Neural progenitor cell (in vitro differentiated cells): ENCODE data around the gene TSC22D3. TPM values are rescaled to one million over a fixed set of nuclear protein-coding genes. Genes with fewer than 3 reads are reported as not detected.
"Not testable (repeated sequence)": the region's sequence is repeated elsewhere in the genome, so short reads cannot be mapped to it uniquely, and the experiment has no call there.

ENCODE experiments used
- DNase-seq: peaks from one replicate; pipeline ENCODE4 v3.0.0-alpha.2; 2016; ENCODE audit warnings: low spot score
- H2AFZ ChIP-seq: fragments of 200-600 bp; sonication (generic); replicated peaks from 2 replicates; pipeline ENCODE4 v1.6.1; 2016; ENCODE audit warnings: antibody characterized with exemption
- H3F3A ChIP-seq: fragments of 200-600 bp; sonication (generic); 2 replicates; pipeline ENCODE4 v1.6.1; 2016; ENCODE audit warnings: antibody characterized with exemption, low read depth
- H3K27ac ChIP-seq: fragments of 200-600 bp; sonication (generic); 2 replicates; pipeline ENCODE4 v1.5.1; 2016; ENCODE audit warnings: mild to moderate bottlenecking
- H3K27me3 ChIP-seq: fragments of 200-600 bp; sonication (generic); 2 replicates; pipeline ENCODE4 v1.6.1; 2016; ENCODE audit warnings: mild to moderate bottlenecking, moderate library complexity
- H3K36me3 ChIP-seq: fragments of 200-600 bp; sonication (generic); 2 replicates; pipeline ENCODE4 v1.5.1; 2016
- H3K4me1 ChIP-seq: fragments of 200-600 bp; sonication (generic); 2 replicates; pipeline ENCODE4 v1.6.1; 2016; ENCODE audit warnings: mixed run types
- H3K4me2 ChIP-seq: fragments of 200-600 bp; sonication (generic); 2 replicates; pipeline ENCODE4 v1.6.1; 2016
- H3K4me3 ChIP-seq: fragments of 200-600 bp; sonication (generic); 2 replicates; pipeline ENCODE4 v1.5.1; 2016
- H3K79me2 ChIP-seq: fragments of 200-600 bp; sonication (generic); 2 replicates; pipeline ENCODE4 v1.6.1; 2016; ENCODE audit warnings: low read depth
- H3K9ac ChIP-seq: fragments of 200-600 bp; sonication (generic); 2 replicates; pipeline ENCODE4 v1.6.1; 2016
- H3K9me3 ChIP-seq: fragments of 200-600 bp; sonication (generic); 2 replicates; pipeline ENCODE4 v1.5.1; 2016; ENCODE audit warnings: low read depth
- H4K20me1 ChIP-seq: fragments of 200-600 bp; sonication (generic); 2 replicates; pipeline ENCODE4 v1.6.1; 2016; ENCODE audit warnings: low read depth
- H3K27ac Mint-ChIP-seq: 3 replicates; pipeline ENCODE4 v1.8.0; 2021; ENCODE audit warnings: mixed read lengths
- H3K27me3 Mint-ChIP-seq: 2 replicates; pipeline ENCODE4 v1.8.0; 2022; ENCODE audit warnings: low read depth, mild to moderate bottlenecking, inconsistent platforms, moderate library complexity, mixed read lengths; ENCODE audit not compliant: insufficient read depth
- H3K36me3 Mint-ChIP-seq: 3 replicates; pipeline ENCODE4 v1.8.0; 2021; ENCODE audit warnings: mixed read lengths
- H3K4me1 Mint-ChIP-seq: 3 replicates; pipeline ENCODE4 v1.8.0; 2021; ENCODE audit warnings: mixed read lengths
- H3K4me3 Mint-ChIP-seq: 3 replicates; pipeline ENCODE4 v1.8.0; 2021; ENCODE audit warnings: mild to moderate bottlenecking, moderate library complexity, mixed read lengths
- H3K9me3 Mint-ChIP-seq: 3 replicates; pipeline ENCODE4 v1.8.0; 2020; ENCODE audit warnings: mixed read lengths
- EZH2 ChIP-seq: fragments of 200-600 bp; sonication (generic); IDR thresholded peaks from 2 replicates; pipeline ENCODE4 v1.6.1; 2017; ENCODE audit warnings: antibody characterized with exemption, mild to moderate bottlenecking, moderate library complexity
- EZH2phosphoT487 ChIP-seq: fragments of 200-600 bp; sonication (generic); IDR thresholded peaks from 2 replicates; pipeline ENCODE4 v1.6.1; 2017; ENCODE audit warnings: antibody characterized with exemption
- total RNA-seq: library from RNA; depleted of rRNA; stranded (reverse); fragments of >200 nt; gene quantifications from 2 replicates; pipeline ENCODE4 v1.2.3, GENCODE V29; 2015; ENCODE audit warnings: low replicate concordance
- TF ChIP-seq, protein P1 (sequence below): fragments of 200-600 bp; sonication (generic); IDR thresholded peaks from 2 replicates; pipeline ENCODE4 v1.5.1; 2017; ENCODE audit warnings: antibody characterized with exemption, mild to moderate bottlenecking

Gene TSC22D3
- total RNA-seq, 1 donor from 2014 or later: 44.9 TPM

DNA sequence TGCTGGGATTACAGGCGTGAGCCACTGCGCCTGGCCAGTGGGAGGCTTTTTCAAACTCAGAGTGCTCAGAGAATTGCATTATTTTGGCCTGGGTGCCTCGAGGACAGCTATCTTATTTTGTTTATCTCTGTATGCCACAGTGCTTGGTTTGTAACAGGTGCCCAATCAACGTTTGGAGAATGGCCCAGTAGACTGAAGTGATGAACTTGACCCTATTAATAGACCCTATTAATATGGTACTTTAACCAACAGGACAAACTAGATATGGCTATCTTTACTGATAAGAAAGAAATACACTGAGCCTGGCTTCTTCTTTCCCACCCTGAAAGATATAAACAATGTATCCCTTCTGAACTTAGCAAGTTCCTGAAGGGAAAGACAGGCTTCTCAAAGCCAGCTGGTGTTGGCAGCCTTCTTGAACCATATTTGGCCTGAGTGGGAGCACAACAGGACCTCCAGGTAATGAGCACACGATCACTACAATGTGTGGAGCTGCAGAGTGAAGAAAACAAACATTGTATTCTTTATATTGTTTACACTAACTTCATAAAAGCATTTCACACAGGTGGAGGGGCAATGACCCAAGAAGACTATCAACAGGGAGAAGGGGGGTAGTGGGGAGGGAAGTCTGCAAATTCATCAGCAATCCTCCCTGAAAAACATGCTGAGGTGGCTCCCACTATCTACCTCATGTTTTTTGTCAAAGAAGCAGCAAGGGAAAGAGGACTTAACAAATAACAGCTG lies 105.5 kb downstream of the TSC22D3 start:
- Mint-ChIP-seq H3K27ac (no peak overlapping the region), H3K9me3 (no peaks in the 10 kb centered on the region), H3K4me1 (peaks cover 26% of the 10 kb centered on the region), H3K36me3 (no peaks in the 10 kb centered on the region), H3K4me3 (no peak overlapping the region), H3K27me3 (peaks cover 4% of the 10 kb centered on the region)
- no peak overlapping the region for H3K9ac ChIP-seq
- no peak for DNase-seq
- H3K27me3 ChIP-seq: no peaks in the 10 kb centered on the region
- H3K4me2 ChIP-seq: no peak overlapping the region
- H3F3A ChIP-seq: peaks cover 6% of the 10 kb centered on the region
- no peaks in the 10 kb centered on the region for H3K79me2 ChIP-seq
- H3K9me3 ChIP-seq: no peaks in the 10 kb centered on the region
- no peak overlapping the region for H3K27ac ChIP-seq
- H2AFZ ChIP-seq: no peak overlapping the region
- H4K20me1 ChIP-seq: no peaks in the 10 kb centered on the region
- H3K36me3 ChIP-seq: no peaks in the 10 kb centered on the region
- TF ChIP-seq, protein P1, sequence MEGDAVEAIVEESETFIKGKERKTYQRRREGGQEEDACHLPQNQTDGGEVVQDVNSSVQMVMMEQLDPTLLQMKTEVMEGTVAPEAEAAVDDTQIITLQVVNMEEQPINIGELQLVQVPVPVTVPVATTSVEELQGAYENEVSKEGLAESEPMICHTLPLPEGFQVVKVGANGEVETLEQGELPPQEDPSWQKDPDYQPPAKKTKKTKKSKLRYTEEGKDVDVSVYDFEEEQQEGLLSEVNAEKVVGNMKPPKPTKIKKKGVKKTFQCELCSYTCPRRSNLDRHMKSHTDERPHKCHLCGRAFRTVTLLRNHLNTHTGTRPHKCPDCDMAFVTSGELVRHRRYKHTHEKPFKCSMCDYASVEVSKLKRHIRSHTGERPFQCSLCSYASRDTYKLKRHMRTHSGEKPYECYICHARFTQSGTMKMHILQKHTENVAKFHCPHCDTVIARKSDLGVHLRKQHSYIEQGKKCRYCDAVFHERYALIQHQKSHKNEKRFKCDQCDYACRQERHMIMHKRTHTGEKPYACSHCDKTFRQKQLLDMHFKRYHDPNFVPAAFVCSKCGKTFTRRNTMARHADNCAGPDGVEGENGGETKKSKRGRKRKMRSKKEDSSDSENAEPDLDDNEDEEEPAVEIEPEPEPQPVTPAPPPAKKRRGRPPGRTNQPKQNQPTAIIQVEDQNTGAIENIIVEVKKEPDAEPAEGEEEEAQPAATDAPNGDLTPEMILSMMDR: no peak
- TF ChIP-seq EZH2phosphoT487: no peak
- no peak for TF ChIP-seq EZH2
- H3K4me3 ChIP-seq: no peak overlapping the region
- no peaks in the 10 kb centered on the region for H3K4me1 ChIP-seq

- H2AFZ ChIP-seq: no peak overlapping the region
- Mint-ChIP-seq H3K4me1 (peaks cover 18% of the 10 kb centered on the region), H3K27me3 (peaks cover 2% of the 10 kb centered on the region), H3K36me3 (no peaks in the 10 kb centered on the region), H3K4me3 (no peak overlapping the region), H3K27ac (no peak overlapping the region), H3K9me3 (no peaks in the 10 kb centered on the region)
- H4K20me1 ChIP-seq: no peaks in the 10 kb centered on the region
- H3K4me2 ChIP-seq: no peak overlapping the region
- H3K27ac ChIP-seq: no peak overlapping the region
- DNase-seq: no peak
- H3K9ac ChIP-seq: no peak overlapping the region
- TF ChIP-seq, protein P1: no peak
- TF ChIP-seq EZH2phosphoT487 (no peak), EZH2 (no peak)
- H3F3A ChIP-seq: peaks cover 6% of the 10 kb centered on the region
- no peaks in the 10 kb centered on the region for H3K79me2 ChIP-seq
- no peaks in the 10 kb centered on the region for H3K4me1 ChIP-seq
- no peaks in the 10 kb centered on the region for H3K36me3 ChIP-seq
- no peaks in the 10 kb centered on the region for H3K9me3 ChIP-seq
- H3K4me3 ChIP-seq: no peak overlapping the region
- no peaks in the 10 kb centered on the region for H3K27me3 ChIP-seq
Measured at GRCh38 chrX:107669261-107669660, 106.3 kb downstream of the TSC22D3 start.

GRCh38 chrX:107668710-107669109 lies 106.9 kb downstream of the TSC22D3 start:
- not testable (repeated sequence) for DNase-seq, H3K27me3 ChIP-seq, H3K36me3 Mint-ChIP-seq, H3F3A ChIP-seq, H3K4me3 Mint-ChIP-seq, H3K27me3 Mint-ChIP-seq, H3K36me3 ChIP-seq, H2AFZ ChIP-seq, H3K79me2 ChIP-seq, H3K9me3 Mint-ChIP-seq, H3K9me3 ChIP-seq, H3K4me2 ChIP-seq, H3K4me1 ChIP-seq, H3K27ac Mint-ChIP-seq, H3K9ac ChIP-seq, H3K4me3 ChIP-seq, H3K27ac ChIP-seq, H4K20me1 ChIP-seq
- H3K4me1 Mint-ChIP-seq: peaks cover 14% of the 10 kb centered on the region

DNA sequence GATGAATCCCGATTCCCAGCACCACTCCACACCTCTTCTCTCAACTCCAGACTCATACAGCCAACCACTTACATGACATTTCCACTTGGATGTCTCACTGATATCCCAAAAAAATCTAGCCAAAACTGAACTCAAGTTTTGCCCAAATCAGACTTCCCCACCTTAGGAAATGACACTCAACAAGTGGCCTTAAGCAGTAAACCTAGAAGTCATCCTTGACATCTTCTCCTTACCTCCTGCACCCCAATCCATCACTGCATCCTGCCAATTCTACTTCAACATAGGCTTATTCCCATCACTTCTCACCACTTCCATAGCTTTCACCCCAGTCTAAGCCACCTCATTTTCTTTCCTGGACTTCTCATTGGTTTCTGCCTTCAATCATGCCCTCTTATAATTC lies 108.2 kb downstream of the TSC22D3 start:
- no peaks in the 10 kb centered on the region for H3K9me3 Mint-ChIP-seq
- H3K36me3 ChIP-seq: no peaks in the 10 kb centered on the region
- H3K27ac Mint-ChIP-seq: no peak overlapping the region

More for the DNA sequence above, 108.2 kb downstream of the TSC22D3 start:
- TF ChIP-seq EZH2phosphoT487: no peak
- TF ChIP-seq, protein P1: no peak
- no peak for TF ChIP-seq EZH2
- Histone ChIP-seq H3K27me3 (no peaks in the 10 kb centered on the region), H3K4me1 (peaks cover 4% of the 10 kb centered on the region), H3K4me2 (no peak overlapping the region), H3K9me3 (no peaks in the 10 kb centered on the region), H3F3A (no peaks in the 10 kb centered on the region), H3K9ac (no peak overlapping the region), H2AFZ (no peak overlapping the region), H3K27ac (no peak overlapping the region), H3K4me3 (no peak overlapping the region), H4K20me1 (no peaks in the 10 kb centered on the region), H3K79me2 (no peaks in the 10 kb centered on the region)
- H3K4me1 Mint-ChIP-seq: peaks cover 11% of the 10 kb centered on the region
- DNase-seq: no peak
- H3K36me3 Mint-ChIP-seq: no peaks in the 10 kb centered on the region
- no peak overlapping the region for H3K4me3 Mint-ChIP-seq
- H3K27me3 Mint-ChIP-seq: peaks cover 2% of the 10 kb centered on the region
